ENCODE results near the gene POLR2J3. TPM values are rescaled to one million over a fixed set of nuclear protein-coding genes. Genes with fewer than 3 reads are reported as not detected.
"Not testable (repeated sequence)": the region's sequence is repeated elsewhere in the genome, so short reads cannot be mapped to it uniquely, and the experiment has no call there.

POLR2J3 gene
- 10 to 100 TPM; 19.8 to 58.9 (median 51.0) TPM for total RNA-seq

GRCh38 chr7:102572261-102573239 lies at the start of gene POLR2J3:
Gene POLR2J3, minus strand, starts transcription at chr7:102572583. Its CDS starts 62 bp downstream, at chr7:102572521.
- not testable (repeated sequence) for H3K27me3 ChIP-seq

GRCh38 chr7:102618122-102618521 lies 45.7 kb upstream of the POLR2J3 start:
- DNase-seq, H3K36me3 ChIP-seq, H3K4me1 ChIP-seq, H3K4me3 ChIP-seq, H3K27ac ChIP-seq, H3K9me3 ChIP-seq, H3K27me3 ChIP-seq: not testable (repeated sequence)

More at GRCh38 chr7:102572261-102573239, at the start of gene POLR2J3:
- peak; percentile 83 to 98 (median 97) for DNase-seq
- not testable (repeated sequence) for H3K9me3 ChIP-seq, H3K36me3 ChIP-seq, H3K4me1 ChIP-seq
- Histone ChIP-seq H3K4me3 (peak within 1 kb of the TSS; percentile 67 to 88 (median 78)), H3K27ac (peak within 1 kb of the TSS; percentile 72 to 81 (median 78))
- TF ChIP-seq POLR2A (IDR thresholded peaks at IDR 0.05) (peak in 1 of 2 donors; percentile 11), CTCF (IDR thresholded peaks at IDR 0.05) (peak in 4 of 6 experiments; percentile 48 to 86 (median 68))

GRCh38 chr7:102616507-102617125 lies 44.2 kb upstream of the POLR2J3 start, which contains the start of gene RASA4:
Gene RASA4, minus strand, starts transcription at chr7:102616756. Its CDS starts 67 bp downstream, at chr7:102616689.
- H3K4me1 ChIP-seq, H3K36me3 ChIP-seq, H3K9me3 ChIP-seq, H3K27me3 ChIP-seq: not testable (repeated sequence)
- DNase-seq = peak; percentile 24 to 68 (median 63)
- H3K4me3 ChIP-seq = peak within 1 kb of the TSS; percentile 33 to 61 (median 58)
- peak within 1 kb of the TSS in 1 of 4 donors; percentile 74 for H3K27ac ChIP-seq

- H3K27me3 ChIP-seq, H3K4me3 ChIP-seq, H3K36me3 ChIP-seq, H3K27ac ChIP-seq, H3K4me1 ChIP-seq, H3K9me3 ChIP-seq, DNase-seq: not testable (repeated sequence)
These were observed 43.5 kb upstream of the POLR2J3 start for GRCh38 chr7:102615930-102616329.

GRCh38 chr7:102614873-102615272 lies 42.5 kb upstream of the POLR2J3 start:
- H3K4me3 ChIP-seq, DNase-seq, H3K9me3 ChIP-seq, H3K27ac ChIP-seq, H3K36me3 ChIP-seq, H3K27me3 ChIP-seq, H3K4me1 ChIP-seq: not testable (repeated sequence)

- not testable (repeated sequence) for H3K4me1 ChIP-seq, H3K27ac ChIP-seq, H3K27me3 ChIP-seq, DNase-seq, H3K9me3 ChIP-seq, H3K4me3 ChIP-seq, H3K36me3 ChIP-seq
These were observed 41.9 kb upstream of the POLR2J3 start for GRCh38 chr7:102614346-102614697.

GRCh38 chr7:102613575-102614345 lies 41.4 kb upstream of the POLR2J3 start:
- H3K27me3 ChIP-seq, H3K4me1 ChIP-seq, H3K27ac ChIP-seq, H3K36me3 ChIP-seq, H3K4me3 ChIP-seq, H3K9me3 ChIP-seq: not testable (repeated sequence)
- DNase-seq = peak in 2 of 3 donors; percentile 13 to 45

GRCh38 chr7:102611675-102612325 lies 39.4 kb upstream of the POLR2J3 start:
- H3K4me1 ChIP-seq, H3K9me3 ChIP-seq, H3K27me3 ChIP-seq, H3K4me3 ChIP-seq, H3K36me3 ChIP-seq: not testable (repeated sequence)
- peak in 2 of 3 donors; percentile 14 to 51 for DNase-seq
- peak overlapping the region in 1 of 4 donors; percentile 17 for H3K27ac ChIP-seq

GRCh38 chr7:102611013-102611674 lies 38.8 kb upstream of the POLR2J3 start:
- not testable (repeated sequence) for DNase-seq, H3K4me3 ChIP-seq, H3K9me3 ChIP-seq, H3K36me3 ChIP-seq, H3K4me1 ChIP-seq, H3K27ac ChIP-seq, H3K27me3 ChIP-seq

GRCh38 chr7:102610441-102610840 lies 38.1 kb upstream of the POLR2J3 start:
- not testable (repeated sequence) for H3K4me1 ChIP-seq, H3K9me3 ChIP-seq, H3K36me3 ChIP-seq, H3K4me3 ChIP-seq, H3K27ac ChIP-seq, H3K27me3 ChIP-seq, DNase-seq

- H3K36me3 ChIP-seq, H3K4me1 ChIP-seq, H3K9me3 ChIP-seq, H3K4me3 ChIP-seq, H3K27me3 ChIP-seq, H3K27ac ChIP-seq, DNase-seq: not testable (repeated sequence)
These were observed 37.4 kb upstream of the POLR2J3 start for GRCh38 chr7:102609734-102610133.

- DNase-seq, H3K27ac ChIP-seq, H3K36me3 ChIP-seq: not testable (repeated sequence)
These were observed 34.5 kb upstream of the POLR2J3 start for GRCh38 chr7:102606848-102607247.

More at GRCh38 chr7:102606848-102607247, 34.5 kb upstream of the POLR2J3 start:
- not testable (repeated sequence) for H3K27me3 ChIP-seq, H3K9me3 ChIP-seq, H3K4me3 ChIP-seq, H3K4me1 ChIP-seq
